ENCODE results near the gene ITPR2. TPM values are rescaled to one million over a fixed set of nuclear protein-coding genes. Genes with fewer than 3 reads are reported as not detected.

Gene ITPR2
- total RNA-seq, 1 donor, result 19.2 TPM

GRCh38 chr12:26768611-26769603 lies 64.1 kb downstream of the ITPR2 start:
- no peak for DNase-seq (ENCODE audit: insufficient read length, low spot score, missing footprints)
- no peak overlapping the region for H3K4me2 ChIP-seq (ENCODE audit: insufficient read depth, low read length)
- TF ChIP-seq CTCF (IDR thresholded peaks at IDR 0.05; ENCODE audit: extremely low read depth, low read depth, low read length), result no peak
- no peaks in the 10 kb centered on the region for H3K36me3 ChIP-seq (ENCODE audit: insufficient read depth, low read length)
- no peak overlapping the region for H3K27ac ChIP-seq (ENCODE audit: low read depth, low read length)
- no peaks in the 10 kb centered on the region for H4K20me1 ChIP-seq (ENCODE audit: insufficient read depth, low read length)
- H2AFZ ChIP-seq (ENCODE audit: low read length), result no peak overlapping the region
- no peak overlapping the region for H3K4me3 ChIP-seq (ENCODE audit: insufficient read depth, low read length)
- no peaks in the 10 kb centered on the region for H3K79me2 ChIP-seq (ENCODE audit: insufficient read depth, low read length)
- no peaks in the 10 kb centered on the region for H3K4me1 ChIP-seq (ENCODE audit: insufficient read depth, low read length)
- no peaks in the 10 kb centered on the region for H3K27me3 ChIP-seq (ENCODE audit: insufficient read depth, low read length)
- H3K9me3 ChIP-seq (ENCODE audit: low read depth, low read length), result no peaks in the 10 kb centered on the region

- Histone ChIP-seq H4K20me1 (ENCODE audit: insufficient read depth, low read length) (no peaks in the 10 kb centered on the region), H2AFZ (ENCODE audit: low read length) (no peak overlapping the region), H3K4me3 (ENCODE audit: insufficient read depth, low read length) (no peak overlapping the region), H3K79me2 (ENCODE audit: insufficient read depth, low read length) (no peaks in the 10 kb centered on the region), H3K4me1 (ENCODE audit: insufficient read depth, low read length) (no peaks in the 10 kb centered on the region), H3K9me3 (ENCODE audit: low read depth, low read length) (no peaks in the 10 kb centered on the region), H3K27ac (ENCODE audit: low read depth, low read length) (no peak overlapping the region), H3K4me2 (ENCODE audit: insufficient read depth, low read length) (no peak overlapping the region), H3K27me3 (ENCODE audit: insufficient read depth, low read length) (no peaks in the 10 kb centered on the region), H3K36me3 (ENCODE audit: insufficient read depth, low read length) (no peaks in the 10 kb centered on the region)
- DNase-seq (ENCODE audit: insufficient read length, low spot score, missing footprints), result no peak
- no peak for TF ChIP-seq CTCF (IDR thresholded peaks at IDR 0.05; ENCODE audit: extremely low read depth, low read depth, low read length)
These were observed 65.1 kb downstream of the ITPR2 start for GRCh38 chr12:26767865-26768264.

DNA sequence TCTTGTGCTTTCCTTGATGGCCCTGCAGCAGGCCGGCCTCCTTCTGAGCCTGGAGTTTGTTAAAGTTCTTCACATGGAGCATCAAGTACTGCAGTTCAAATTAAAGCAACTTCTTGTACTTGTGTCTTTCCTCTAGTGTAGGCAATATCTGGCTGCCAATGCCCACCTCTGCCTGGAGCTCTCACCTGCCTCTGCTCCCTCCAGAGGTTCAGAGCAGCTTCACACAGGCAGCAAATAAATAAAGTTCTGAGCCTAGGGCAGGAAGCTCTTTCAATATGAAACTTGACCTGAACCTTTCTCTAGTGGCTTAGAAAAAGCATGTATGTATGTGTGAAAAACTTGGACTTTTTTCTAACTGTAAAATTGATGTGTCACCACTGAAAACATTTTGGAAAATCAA lies 65.9 kb downstream of the ITPR2 start:
- DNase-seq (ENCODE audit: insufficient read length, low spot score, missing footprints), result no peak
- Histone ChIP-seq H3K4me3 (ENCODE audit: insufficient read depth, low read length) (no peak overlapping the region), H4K20me1 (ENCODE audit: insufficient read depth, low read length) (no peaks in the 10 kb centered on the region), H2AFZ (ENCODE audit: low read length) (no peak overlapping the region), H3K79me2 (ENCODE audit: insufficient read depth, low read length) (no peaks in the 10 kb centered on the region), H3K36me3 (ENCODE audit: insufficient read depth, low read length) (no peaks in the 10 kb centered on the region), H3K4me2 (ENCODE audit: insufficient read depth, low read length) (no peak overlapping the region), H3K27ac (ENCODE audit: low read depth, low read length) (no peak overlapping the region), H3K4me1 (ENCODE audit: insufficient read depth, low read length) (no peaks in the 10 kb centered on the region), H3K27me3 (ENCODE audit: insufficient read depth, low read length) (no peaks in the 10 kb centered on the region), H3K9me3 (ENCODE audit: low read depth, low read length) (no peaks in the 10 kb centered on the region)
- no peak for TF ChIP-seq CTCF (IDR thresholded peaks at IDR 0.05; ENCODE audit: extremely low read depth, low read depth, low read length)

DNA sequence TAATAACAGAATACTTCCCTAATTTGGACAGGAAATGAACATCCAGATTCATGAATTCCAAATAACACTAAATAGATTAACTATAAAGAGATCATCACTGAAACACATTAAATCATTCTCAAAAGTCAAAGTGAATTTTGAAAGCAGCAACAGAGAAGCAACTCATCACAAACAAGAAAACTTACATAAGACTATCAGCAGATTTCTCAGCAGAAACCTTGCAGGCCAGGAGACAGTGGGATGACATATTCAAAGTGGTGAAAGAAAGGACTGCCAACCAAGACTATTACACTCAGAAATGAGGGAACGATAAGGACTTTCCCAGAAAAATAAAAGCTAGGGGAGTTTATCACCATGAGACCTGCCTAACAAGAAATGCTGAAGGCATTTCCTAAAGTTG lies 70.8 kb downstream of the ITPR2 start:
- no peak for TF ChIP-seq CTCF (IDR thresholded peaks at IDR 0.05; ENCODE audit: extremely low read depth, low read depth, low read length)
- no peak overlapping the region for H3K27ac ChIP-seq (ENCODE audit: low read depth, low read length)
- no peaks in the 10 kb centered on the region for H3K36me3 ChIP-seq (ENCODE audit: insufficient read depth, low read length)

More for the DNA sequence above, 70.8 kb downstream of the ITPR2 start:
- DNase-seq (ENCODE audit: insufficient read length, low spot score, missing footprints), result no peak
- H3K27me3 ChIP-seq (ENCODE audit: insufficient read depth, low read length), result no peaks in the 10 kb centered on the region
- no peaks in the 10 kb centered on the region for H3K9me3 ChIP-seq (ENCODE audit: low read depth, low read length)
- no peak overlapping the region for H3K4me2 ChIP-seq (ENCODE audit: insufficient read depth, low read length)
- no peaks in the 10 kb centered on the region for H4K20me1 ChIP-seq (ENCODE audit: insufficient read depth, low read length)
- H3K79me2 ChIP-seq (ENCODE audit: insufficient read depth, low read length), result no peaks in the 10 kb centered on the region
- H3K4me1 ChIP-seq (ENCODE audit: insufficient read depth, low read length), result no peaks in the 10 kb centered on the region
- no peak overlapping the region for H3K4me3 ChIP-seq (ENCODE audit: insufficient read depth, low read length)
- H2AFZ ChIP-seq (ENCODE audit: low read length), result no peak overlapping the region
